Measurements from ENCODE around the gene SEMA7A.

The SEMA7A gene

GRCh38 chr15:74414603-74415338, 19.0 kb downstream of the SEMA7A start:
- no peak for DNase-seq

GRCh38 chr15:74414081-74414580, 19.6 kb downstream of the SEMA7A start:
- DNase-seq, result no peak

DNA sequence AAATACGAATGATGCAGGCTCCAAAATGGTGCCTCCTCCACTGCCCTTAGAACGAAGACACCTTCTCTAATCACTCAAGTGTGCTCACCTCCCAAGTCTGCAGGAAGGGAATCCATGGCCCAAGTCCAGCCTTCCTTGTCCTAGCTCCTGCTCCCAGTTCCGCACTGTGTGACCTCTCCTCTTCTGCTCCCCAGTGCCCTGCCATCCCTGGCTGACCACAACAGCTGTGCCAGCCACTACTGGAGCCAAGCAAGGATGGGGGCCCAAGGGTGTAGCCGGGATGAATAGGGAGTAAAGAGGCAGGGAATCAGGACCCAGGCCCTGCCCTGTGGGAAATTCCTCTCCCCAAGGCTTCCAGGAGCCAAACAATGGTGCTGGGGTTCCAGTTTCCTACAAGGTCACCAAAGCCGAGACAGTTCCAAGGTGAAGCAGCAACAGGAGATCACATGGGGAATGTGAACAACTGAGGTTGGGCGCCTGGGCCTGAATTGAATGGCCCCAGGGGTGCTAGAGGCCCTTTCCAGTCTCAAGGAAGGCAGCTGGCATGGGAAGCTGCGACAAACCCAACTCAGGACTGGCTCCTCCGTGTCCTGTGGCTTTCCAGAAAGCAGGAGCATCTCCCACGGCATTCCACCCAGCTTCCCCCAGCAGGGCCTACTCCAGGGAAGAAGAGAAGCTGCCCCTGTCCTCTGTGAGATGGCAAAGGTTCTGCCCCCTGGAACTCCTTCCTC, 20.2 kb downstream of the SEMA7A start:
- DNase-seq, result no peak

- DNase-seq, result no peak
Measured at GRCh38 chr15:74412159-74412558, 21.6 kb downstream of the SEMA7A start.

DNA sequence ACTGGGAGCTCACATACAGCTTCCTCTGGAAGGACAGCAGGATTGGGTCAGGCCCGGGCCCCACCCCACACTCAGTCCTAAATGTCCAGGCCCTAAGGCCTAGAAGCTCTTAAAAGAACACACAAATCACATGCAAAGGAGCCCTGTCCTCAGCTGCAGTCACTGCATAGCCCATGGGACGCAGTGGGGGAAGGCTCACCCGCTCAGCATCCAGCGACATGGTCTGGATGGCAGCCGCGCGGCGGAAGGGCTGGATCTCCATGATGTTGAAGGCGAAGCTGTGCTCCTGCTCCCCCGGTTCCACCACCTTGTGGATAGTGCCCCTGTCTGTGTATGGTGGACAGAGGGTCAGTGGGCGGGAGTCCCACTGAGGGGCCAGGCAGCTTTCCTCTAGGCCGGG, 22.1 kb downstream of the SEMA7A start:
- no peak for DNase-seq

- no peak for DNase-seq
Measured at GRCh38 chr15:74410502-74410901, 23.3 kb downstream of the SEMA7A start.

DNA sequence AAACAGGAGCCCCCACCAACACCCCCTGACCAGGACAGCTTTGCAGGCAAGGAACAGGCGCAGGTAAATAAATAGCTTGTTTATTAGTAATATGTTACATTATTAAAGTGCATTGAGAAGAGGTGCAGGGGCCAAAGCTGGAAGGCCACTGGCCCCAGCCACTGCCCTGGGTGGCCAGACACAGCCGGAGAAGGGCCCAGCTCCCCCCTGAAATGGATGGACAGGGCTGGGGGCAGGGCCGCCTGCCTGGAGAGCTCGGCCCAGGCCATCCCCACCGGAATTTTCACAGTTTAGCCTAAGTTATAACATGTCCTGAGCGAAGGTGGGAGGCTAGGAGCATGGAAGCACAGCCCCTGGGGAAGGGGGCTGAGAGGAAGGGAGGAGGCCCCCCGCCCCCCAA, 24.5 kb downstream of the SEMA7A start:
- DNase-seq, result no peak

DNA sequence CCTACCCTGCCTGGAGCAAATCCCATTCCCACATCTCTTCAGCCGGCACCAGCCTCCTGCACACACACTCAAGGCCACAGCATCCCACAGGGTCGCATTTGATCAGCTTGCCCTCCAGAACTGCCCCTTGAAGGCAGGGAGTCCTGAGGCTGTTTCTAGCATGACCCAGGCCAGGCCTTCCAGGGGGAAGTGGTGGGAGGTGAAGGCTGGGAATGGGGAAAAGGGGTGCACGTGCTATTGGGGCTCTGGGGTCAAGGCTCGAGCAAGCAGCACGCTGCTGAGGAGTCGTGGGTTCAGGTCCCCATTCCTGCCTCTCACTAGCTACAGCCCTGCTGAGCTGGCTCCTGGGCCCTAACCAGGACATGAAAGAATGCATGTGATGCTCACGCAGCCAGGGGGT, 24.9 kb downstream of the SEMA7A start:
- no peak for DNase-seq

GRCh38 chr15:74408385-74408784, 25.4 kb downstream of the SEMA7A start:
- DNase-seq, result no peak

DNA sequence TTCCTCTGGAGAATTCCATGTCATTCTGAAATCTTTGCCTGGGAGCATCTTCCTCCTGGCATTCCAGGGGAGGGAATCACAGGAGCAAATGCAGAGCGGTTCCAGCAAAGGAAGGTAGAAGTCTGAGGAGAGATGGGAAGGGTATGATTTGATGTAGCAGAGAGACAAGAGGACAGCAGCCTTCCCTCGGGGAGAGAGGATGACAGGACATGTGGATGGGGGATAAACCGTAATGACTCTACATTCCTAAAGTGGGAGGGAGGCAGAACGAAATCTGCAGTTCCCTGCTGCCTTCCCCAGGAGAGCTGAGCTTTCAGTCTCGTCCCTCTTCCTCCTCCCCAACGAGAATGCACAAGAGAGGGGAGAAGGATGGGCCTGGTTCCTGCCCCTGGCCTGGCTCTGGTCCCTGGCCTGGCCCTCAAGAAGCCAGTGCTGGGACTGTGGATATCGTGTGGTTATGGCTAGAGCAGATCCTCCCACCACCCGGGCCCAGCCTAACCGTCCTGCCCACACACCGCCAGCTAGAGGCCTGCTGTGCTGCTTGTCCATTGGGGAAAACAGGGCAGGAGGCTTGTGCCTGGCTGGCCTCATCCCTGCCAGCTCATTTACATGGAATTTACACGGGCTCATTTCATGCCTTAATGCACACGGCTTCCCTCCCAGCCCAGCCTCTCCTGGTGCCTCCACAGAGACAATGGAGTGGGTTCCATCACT, 26.6 kb downstream of the SEMA7A start:
- DNase-seq, result no peak

DNA sequence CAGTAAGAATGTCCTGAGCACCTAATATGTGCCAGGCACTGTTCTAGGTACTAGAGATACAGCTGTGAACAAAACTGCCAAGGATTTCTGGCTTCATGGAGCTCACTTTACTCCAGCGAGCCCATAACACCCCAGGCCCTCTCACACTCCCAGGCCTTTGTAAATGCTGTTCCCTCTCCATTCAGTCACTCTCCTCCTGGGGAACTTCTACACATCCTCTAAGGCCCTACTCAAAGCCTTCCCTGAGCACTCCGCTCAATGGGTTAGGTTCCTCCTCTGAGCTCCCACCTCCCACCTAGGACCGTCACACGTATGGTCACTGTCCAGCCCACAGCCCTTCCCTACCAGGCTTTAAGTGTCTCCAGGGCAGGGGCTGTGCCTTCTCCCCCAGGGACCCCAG, 27.2 kb downstream of the SEMA7A start:
- DNase-seq, result no peak

DNA sequence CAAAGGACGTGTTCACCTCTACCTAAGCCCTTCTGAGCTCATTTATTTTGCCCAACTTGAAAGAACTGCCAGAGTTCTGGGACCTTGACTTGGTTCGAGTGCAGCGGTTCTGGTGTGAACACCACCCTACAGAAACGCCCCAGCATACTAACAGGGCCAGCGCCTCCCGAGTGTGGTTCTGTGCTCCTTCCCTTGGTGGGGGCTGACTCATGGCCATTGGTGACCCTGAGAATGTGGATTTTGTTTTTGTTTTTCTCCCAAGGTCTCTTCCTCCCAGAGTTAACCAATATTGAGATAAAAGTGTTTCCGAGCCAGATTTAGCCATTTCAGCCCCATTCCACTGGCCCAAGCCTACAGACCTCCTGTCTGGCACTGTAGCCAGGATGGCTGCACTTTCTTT, 27.9 kb downstream of the SEMA7A start:
- DNase-seq, result no peak

- DNase-seq, result no peak
Measured at GRCh38 chr15:74403991-74404563, 29.7 kb downstream of the SEMA7A start.

DNA sequence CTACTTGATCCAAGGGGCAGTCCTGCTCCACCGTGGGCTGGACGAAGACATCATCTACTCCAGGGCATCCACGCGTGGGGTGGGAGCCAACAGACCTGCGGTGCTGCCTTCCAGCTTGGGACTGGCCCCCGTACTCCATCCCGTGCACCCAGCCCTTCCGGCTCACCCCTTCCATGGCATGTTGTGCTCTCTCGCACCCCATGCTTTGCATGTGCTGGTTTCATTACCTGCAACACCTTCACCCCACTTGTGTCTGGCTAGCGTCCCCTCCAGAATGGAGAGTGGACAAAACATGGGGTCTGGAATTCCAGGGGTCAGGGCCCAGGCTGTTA, 30.2 kb downstream of the SEMA7A start:
- no peak for DNase-seq

DNA sequence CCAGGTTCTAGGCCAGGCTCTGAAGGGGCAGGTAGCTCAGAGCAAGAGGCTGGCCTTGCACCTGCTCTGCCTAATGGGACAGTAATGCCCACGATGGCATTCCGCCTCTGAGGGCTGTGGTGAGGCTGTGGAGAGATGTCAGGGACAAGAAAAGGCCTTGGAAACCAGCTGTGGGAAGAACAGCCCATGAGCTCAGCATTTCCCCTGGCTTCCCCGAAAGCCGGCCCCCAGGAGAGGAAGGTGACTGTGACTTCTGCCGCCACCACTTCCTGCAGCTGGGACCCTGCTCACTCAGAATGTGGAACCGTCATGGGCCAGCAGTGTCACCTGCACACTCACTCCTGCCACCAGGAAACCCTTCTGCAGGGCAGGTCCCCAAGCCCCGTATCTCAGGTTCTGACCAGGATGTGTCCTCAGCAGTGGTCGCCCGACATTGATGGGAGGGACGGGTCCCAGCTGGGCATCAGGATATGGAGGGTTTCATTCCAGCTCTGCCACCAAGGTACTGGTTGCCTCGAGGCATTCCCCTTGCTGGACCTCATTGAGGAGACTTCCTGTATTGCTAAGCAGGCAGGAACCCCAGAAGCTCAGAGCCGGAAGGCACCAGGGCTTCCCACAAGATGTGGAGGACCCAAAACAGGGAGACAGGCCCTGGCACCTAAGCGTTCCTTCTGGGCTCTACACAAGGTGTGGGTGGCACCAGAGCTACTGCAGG, 30.7 kb downstream of the SEMA7A start:
- no peak for DNase-seq

DNA sequence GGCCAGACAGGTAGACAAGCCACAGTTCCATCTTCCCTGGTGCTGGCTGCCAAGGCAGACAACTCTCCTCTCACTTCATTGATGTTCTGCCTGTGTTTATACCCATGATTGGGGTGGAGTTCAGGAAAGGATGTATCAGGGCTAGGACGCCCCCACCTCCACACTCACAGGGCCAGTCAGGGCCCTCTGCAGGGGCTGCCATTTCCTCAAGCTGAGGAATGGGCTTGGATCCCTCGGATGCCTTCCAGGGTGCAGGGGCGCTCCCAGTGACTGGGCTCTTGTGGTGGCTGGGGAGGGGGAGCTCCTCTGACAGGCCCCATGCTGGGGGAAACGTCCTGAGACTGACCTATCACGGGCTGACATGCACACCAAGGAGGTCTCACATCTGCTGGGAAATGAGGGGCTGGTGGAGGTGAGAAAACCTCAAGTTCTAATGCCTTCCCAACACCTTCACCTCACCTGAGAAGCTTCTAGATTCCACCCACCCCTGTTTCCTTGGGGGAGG, 31.4 kb downstream of the SEMA7A start:
- DNase-seq, result no peak

GRCh38 chr15:74400915-74401757, 32.6 kb downstream of the SEMA7A start:
- DNase-seq, result no peak

GRCh38 chr15:74400313-74400860, 33.4 kb downstream of the SEMA7A start:
- DNase-seq, result no peak

- DNase-seq, result no peak
Measured at GRCh38 chr15:74399511-74400312, 34.0 kb downstream of the SEMA7A start.

DNA sequence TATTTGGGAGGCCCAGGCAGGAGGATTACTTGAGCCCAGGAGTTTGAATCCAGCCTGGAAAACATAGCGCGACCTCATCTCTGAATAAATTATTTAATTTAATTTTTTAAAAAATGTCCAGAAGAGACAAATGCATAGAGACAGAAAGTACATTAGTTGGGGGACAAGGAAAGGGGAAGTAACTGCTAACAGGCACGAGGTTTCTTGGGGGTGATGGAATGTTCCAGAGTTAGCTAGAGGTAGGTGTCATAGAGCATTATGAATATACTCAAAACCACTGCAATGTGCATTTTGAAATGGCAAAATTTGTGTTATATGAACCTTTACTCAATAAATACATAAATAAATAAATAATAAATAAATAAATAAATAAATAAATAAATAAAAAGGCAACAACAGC, 34.7 kb downstream of the SEMA7A start:
- DNase-seq, result no peak

DNA sequence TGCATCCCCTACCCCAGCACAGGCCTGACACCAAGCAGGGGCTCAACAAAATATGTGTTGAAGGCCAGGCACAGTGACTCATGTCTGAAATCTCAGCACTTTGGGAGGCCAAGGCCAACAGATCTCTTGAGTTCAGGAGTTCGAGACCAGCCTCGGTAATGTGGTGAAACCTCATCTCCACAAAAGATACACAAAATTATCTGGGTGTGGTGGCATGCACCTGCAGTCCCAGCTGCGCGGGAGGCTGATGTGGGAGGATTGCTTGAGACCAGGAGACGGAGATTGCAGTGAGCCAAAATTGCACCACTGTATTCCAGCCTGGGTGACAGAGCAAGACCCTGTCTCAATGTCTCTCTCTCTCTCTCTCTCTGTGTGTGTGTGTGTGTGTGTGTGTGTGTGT, 35.6 kb downstream of the SEMA7A start:
- no peak for DNase-seq

Data from COR-L47 (cell line).